GM12878 (cell line): Measurements from ENCODE around the gene ZYG11A. TPM values are rescaled to one million over a fixed set of nuclear protein-coding genes. Genes with fewer than 3 reads are reported as not detected.

Source experiments
- CBX5 ChIP-seq: sonication (generic); IDR thresholded peaks from 2 replicates; pipeline ENCODE4 v1.6.1; 2016; ENCODE audit warnings: low read depth, moderate library complexity, mild to moderate bottlenecking, inconsistent platforms
- CHD4 ChIP-seq: fragments of 200-600 bp; sonication (generic); IDR thresholded peaks from 2 replicates; pipeline ENCODE4 v1.6.1; 2016; ENCODE audit warnings: mild to moderate bottlenecking
- DPF2 ChIP-seq: fragments of 450-650 bp; IDR thresholded peaks from 2 replicates; pipeline ENCODE4 v1.6.1; 2017; ENCODE audit warnings: mild to moderate bottlenecking
- EGR1 ChIP-seq, 2 experiments: IDR thresholded peaks; 1 replicate in 1 of 2; 2 replicates in 1 of 2; pipeline ENCODE4 v1.6.1; 2011 to 2012; ENCODE audit warnings: low read depth in 2 of 2, low read length in 2 of 2, borderline replicate concordance in 1 of 2, mild to moderate bottlenecking in 1 of 2, moderate library complexity in 1 of 2
- FOS ChIP-seq: IDR thresholded peaks from 3 replicates; pipeline ENCODE4 v1.6.1; 2011; ENCODE audit warnings: borderline replicate concordance; ENCODE audit not compliant: insufficient read length; ENCODE audit errors: extremely low read depth
- GATAD2B ChIP-seq: fragments of 450-650 bp; conservative IDR thresholded peaks from 2 replicates; pipeline ENCODE4 v1.6.1; 2017; ENCODE audit warnings: low read depth, mild to moderate bottlenecking, moderate library complexity
- IKZF1 ChIP-seq: fragments of 450-650 bp; conservative IDR thresholded peaks from 2 replicates; pipeline ENCODE4 v1.6.1; 2017; ENCODE audit warnings: antibody characterized with exemption, mild to moderate bottlenecking
- IRF4 ChIP-seq: IDR thresholded peaks from 2 replicates; pipeline ENCODE4 v1.6.1; 2011; ENCODE audit warnings: low read depth, low read length
- JUND ChIP-seq: IDR thresholded peaks from 2 replicates; pipeline ENCODE4 v1.6.1; 2012; ENCODE audit warnings: low read depth, mild to moderate bottlenecking, low read length, improper control_type of control experiment, moderate library complexity
- MEF2B ChIP-seq: fragments of 450-650 bp; IDR thresholded peaks from 2 replicates; pipeline ENCODE4 v1.6.1; 2018; ENCODE audit warnings: mild to moderate bottlenecking, moderate library complexity; ENCODE audit not compliant: partially characterized antibody, poor library complexity, severe bottlenecking
- MXI1 ChIP-seq: fragments of 150-350 bp; IDR thresholded peaks from 2 replicates; pipeline ENCODE4 v1.6.1; 2011; ENCODE audit warnings: low read depth, mild to moderate bottlenecking, inconsistent platforms, low read length, improper control_type of control experiment
- NR2F1 ChIP-seq: fragments of 450-650 bp; conservative IDR thresholded peaks from 2 replicates; pipeline ENCODE4 v1.6.1; 2017; ENCODE audit warnings: mild to moderate bottlenecking
- POLR2A ChIP-seq: IDR thresholded peaks from 2 replicates; pipeline ENCODE4 v1.6.1; 2011; ENCODE audit warnings: low read depth, mild to moderate bottlenecking, low read length
- POLR2AphosphoS5 ChIP-seq: IDR thresholded peaks from 2 replicates; pipeline ENCODE4 v1.6.1; 2011; ENCODE audit warnings: mild to moderate bottlenecking, low read length, inconsistent platforms
- RB1 ChIP-seq: fragments of 450-650 bp; formaldehyde crosslinking; IDR thresholded peaks from 2 replicates; pipeline ENCODE4 v1.6.1; 2017; ENCODE audit warnings: mild to moderate bottlenecking, borderline replicate concordance
- RELA ChIP-seq: fragments of 450-650 bp; IDR thresholded peaks from 2 replicates; pipeline ENCODE4 v1.8.0; 2014; ENCODE audit warnings: borderline replicate concordance; ENCODE audit not compliant: partially characterized antibody
- RFX5 ChIP-seq: IDR thresholded peaks from 2 replicates; pipeline ENCODE4 v1.6.1; 2011; ENCODE audit warnings: low read depth, low read length, improper control_type of control experiment
- SMARCA5 ChIP-seq: fragments of 450-650 bp; IDR thresholded peaks from 2 replicates; pipeline ENCODE4 v1.6.1; 2017; ENCODE audit warnings: mild to moderate bottlenecking
- TCF3 ChIP-seq: IDR thresholded peaks from 2 replicates; pipeline ENCODE4 v1.6.1; 2012; ENCODE audit warnings: low read depth, mild to moderate bottlenecking, low read length, borderline replicate concordance; ENCODE audit not compliant: insufficient read depth
- ZNF207 ChIP-seq: fragments of 450-650 bp; IDR thresholded peaks from 2 replicates; pipeline ENCODE4 v1.6.1; 2014; ENCODE audit warnings: antibody characterized with exemption, mild to moderate bottlenecking, borderline replicate concordance
- ZNF384 ChIP-seq: IDR thresholded peaks from 2 replicates; pipeline ENCODE4 v1.6.1; 2012; ENCODE audit warnings: low read depth, mild to moderate bottlenecking, low read length, improper control_type of control experiment, borderline replicate concordance
- polyA plus RNA-seq, 11 experiments: library from polyadenylated mRNA; depleted of rRNA in 4 of 11; unstranded in 6 of 11; stranded (reverse) in 5 of 11; fragments of >200 nt; fragmentation: Nextera tagmentation in 4 of 11; fragmentation: Illumina TruSeq in 1 of 11; extraction: Ambion mirVana in 4 of 11; extraction: Trizol in 1 of 11; gene quantifications; 1 replicate in 1 of 11; 2 replicates in 10 of 11; pipeline versions ENCODE4 v1.2.1 to v1.2.3, GENCODE V29; 2011 to 2016; ENCODE audit warnings: inconsistent platforms in 2 of 11, missing spikeins in 2 of 11, low read depth in 1 of 11
- total RNA-seq, 4 experiments: library from RNA; depleted of rRNA in 3 of 4; stranded (reverse); fragments of >200 nt in 3 of 4; fragmentation: Illumina TruSeq in 1 of 4; extraction: Trizol in 1 of 4; gene quantifications; 2 replicates each; pipeline versions ENCODE4 v1.2.1 to v1.2.3, GENCODE V29; 2013 to 2021
- TF ChIP-seq, protein P1 (sequence below): fragments of 450-650 bp; IDR thresholded peaks from 2 replicates; pipeline ENCODE4 v1.6.1; 2017; ENCODE audit warnings: mild to moderate bottlenecking, moderate library complexity
- TF ChIP-seq, protein P2 (sequence below), 3 experiments: IDR thresholded peaks in 2 of 3; conservative IDR thresholded peaks in 1 of 3; 2 replicates each; pipeline ENCODE4 v1.5.1; 2011; ENCODE audit warnings: low read depth in 3 of 3, low read length in 3 of 3, mild to moderate bottlenecking in 3 of 3, control low read depth in 2 of 3, moderate library complexity in 2 of 3, inconsistent platforms in 1 of 3, mixed read lengths in 1 of 3; ENCODE audit not compliant: control insufficient read depth in 2 of 3, insufficient read depth in 1 of 3; ENCODE audit errors: extremely low read depth in 1 of 3
- TF ChIP-seq, protein P3 (sequence below): IDR thresholded peaks from 2 replicates; pipeline ENCODE4 v1.6.1; 2011; ENCODE audit warnings: borderline replicate concordance, low read depth, mild to moderate bottlenecking, moderate library complexity, mixed read lengths, low read length; ENCODE audit not compliant: insufficient read depth; ENCODE audit errors: extremely low read length

ZYG11A gene
- total and polyA plus RNA-seq, 10 of the 15 experiments (the other 5 are each of a cell fraction or from before 2014, with no cell fraction given) = 0.22 to 6.4 (median 0.68) TPM

DNA sequence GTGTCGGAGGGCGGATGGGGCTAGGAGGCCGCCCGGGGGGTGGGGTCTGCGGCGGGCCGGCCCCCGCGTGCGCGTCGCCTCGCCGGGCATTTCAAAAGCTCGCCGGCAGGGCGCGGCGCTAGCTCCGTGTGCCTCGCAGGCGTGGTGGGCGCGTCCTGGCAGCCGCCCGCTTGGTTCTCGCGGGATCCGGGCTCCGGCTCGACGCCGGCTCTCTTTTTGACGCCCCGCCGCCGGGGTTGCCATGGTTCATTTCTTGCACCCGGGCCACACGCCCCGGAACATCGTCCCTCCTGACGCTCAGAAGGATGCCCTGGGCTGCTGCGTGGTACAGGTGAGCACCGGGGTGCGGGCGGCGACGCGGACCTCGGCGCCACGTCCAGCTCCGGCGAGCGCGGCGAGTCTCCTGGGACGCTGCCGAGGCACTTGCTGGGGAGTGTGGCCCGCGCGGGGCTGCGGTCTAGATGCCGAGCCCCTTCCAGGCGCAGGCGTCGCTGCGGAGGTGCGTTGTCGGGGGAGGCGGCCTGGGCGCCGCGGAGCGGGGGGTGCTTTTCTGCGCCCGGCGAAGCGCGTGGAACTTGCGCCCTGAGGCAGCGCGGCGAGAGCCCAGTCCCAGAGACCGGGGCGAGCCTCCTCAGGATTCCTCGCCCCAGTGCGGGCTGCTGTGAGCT is at the start of gene ZYG11A (continued):
- peak; percentile 62 for TF ChIP-seq MEF2B
- TF ChIP-seq CHD4 = no peak
- peak; percentile 38; the same call in 1 of the 2 replicates for TF ChIP-seq RB1
- TF ChIP-seq TCF3 = 0 out of 2 replicates have a peak, but pooled peaks have one; percentile 12
- peak; percentile 66 for TF ChIP-seq POLR2AphosphoS5
- TF ChIP-seq, protein P1, sequence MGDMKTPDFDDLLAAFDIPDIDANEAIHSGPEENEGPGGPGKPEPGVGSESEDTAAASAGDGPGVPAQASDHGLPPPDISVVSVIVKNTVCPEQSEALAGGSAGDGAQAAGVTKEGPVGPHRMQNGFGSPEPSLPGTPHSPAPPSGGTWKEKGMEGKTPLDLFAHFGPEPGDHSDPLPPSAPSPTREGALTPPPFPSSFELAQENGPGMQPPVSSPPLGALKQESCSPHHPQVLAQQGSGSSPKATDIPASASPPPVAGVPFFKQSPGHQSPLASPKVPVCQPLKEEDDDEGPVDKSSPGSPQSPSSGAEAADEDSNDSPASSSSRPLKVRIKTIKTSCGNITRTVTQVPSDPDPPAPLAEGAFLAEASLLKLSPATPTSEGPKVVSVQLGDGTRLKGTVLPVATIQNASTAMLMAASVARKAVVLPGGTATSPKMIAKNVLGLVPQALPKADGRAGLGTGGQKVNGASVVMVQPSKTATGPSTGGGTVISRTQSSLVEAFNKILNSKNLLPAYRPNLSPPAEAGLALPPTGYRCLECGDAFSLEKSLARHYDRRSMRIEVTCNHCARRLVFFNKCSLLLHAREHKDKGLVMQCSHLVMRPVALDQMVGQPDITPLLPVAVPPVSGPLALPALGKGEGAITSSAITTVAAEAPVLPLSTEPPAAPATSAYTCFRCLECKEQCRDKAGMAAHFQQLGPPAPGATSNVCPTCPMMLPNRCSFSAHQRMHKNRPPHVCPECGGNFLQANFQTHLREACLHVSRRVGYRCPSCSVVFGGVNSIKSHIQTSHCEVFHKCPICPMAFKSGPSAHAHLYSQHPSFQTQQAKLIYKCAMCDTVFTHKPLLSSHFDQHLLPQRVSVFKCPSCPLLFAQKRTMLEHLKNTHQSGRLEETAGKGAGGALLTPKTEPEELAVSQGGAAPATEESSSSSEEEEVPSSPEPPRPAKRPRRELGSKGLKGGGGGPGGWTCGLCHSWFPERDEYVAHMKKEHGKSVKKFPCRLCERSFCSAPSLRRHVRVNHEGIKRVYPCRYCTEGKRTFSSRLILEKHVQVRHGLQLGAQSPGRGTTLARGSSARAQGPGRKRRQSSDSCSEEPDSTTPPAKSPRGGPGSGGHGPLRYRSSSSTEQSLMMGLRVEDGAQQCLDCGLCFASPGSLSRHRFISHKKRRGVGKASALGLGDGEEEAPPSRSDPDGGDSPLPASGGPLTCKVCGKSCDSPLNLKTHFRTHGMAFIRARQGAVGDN = peak; percentile 91
- TF ChIP-seq RFX5 = no peak
- TF ChIP-seq FOS = no peak
- TF ChIP-seq GATAD2B = peak; percentile 92; the same call in 1 of the 2 replicates
- TF ChIP-seq NR2F1 = peak; percentile 54; the same call in 1 of the 2 replicates
- TF ChIP-seq DPF2 = peak; percentile 75; the same call in 1 of the 2 replicates
- 0 out of 2 replicates have a peak, but pooled peaks have one; percentile 12 for TF ChIP-seq ZNF384
- TF ChIP-seq MXI1 = peak; percentile 98
- TF ChIP-seq, protein P2, sequence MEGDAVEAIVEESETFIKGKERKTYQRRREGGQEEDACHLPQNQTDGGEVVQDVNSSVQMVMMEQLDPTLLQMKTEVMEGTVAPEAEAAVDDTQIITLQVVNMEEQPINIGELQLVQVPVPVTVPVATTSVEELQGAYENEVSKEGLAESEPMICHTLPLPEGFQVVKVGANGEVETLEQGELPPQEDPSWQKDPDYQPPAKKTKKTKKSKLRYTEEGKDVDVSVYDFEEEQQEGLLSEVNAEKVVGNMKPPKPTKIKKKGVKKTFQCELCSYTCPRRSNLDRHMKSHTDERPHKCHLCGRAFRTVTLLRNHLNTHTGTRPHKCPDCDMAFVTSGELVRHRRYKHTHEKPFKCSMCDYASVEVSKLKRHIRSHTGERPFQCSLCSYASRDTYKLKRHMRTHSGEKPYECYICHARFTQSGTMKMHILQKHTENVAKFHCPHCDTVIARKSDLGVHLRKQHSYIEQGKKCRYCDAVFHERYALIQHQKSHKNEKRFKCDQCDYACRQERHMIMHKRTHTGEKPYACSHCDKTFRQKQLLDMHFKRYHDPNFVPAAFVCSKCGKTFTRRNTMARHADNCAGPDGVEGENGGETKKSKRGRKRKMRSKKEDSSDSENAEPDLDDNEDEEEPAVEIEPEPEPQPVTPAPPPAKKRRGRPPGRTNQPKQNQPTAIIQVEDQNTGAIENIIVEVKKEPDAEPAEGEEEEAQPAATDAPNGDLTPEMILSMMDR (IDR thresholded peaks at IDR 0.05 in 2 of 3, conservative IDR thresholded peaks at IDR 0.05 in 1 of 3; ENCODE audit: control insufficient read depth in 2 of 3, extremely low read depth in 1 of 3, insufficient read depth in 1 of 3, low read depth in 3 of 3, low read length in 3 of 3) = peak; percentile 17 to 55 (median 29); a peak in 3 of 6 replicates
- 0 out of 2 replicates have a peak, but pooled peaks have one; percentile 44 for TF ChIP-seq SMARCA5
- peak in 1 of 2 experiments; percentile 24; a peak in 1 of 3 replicates for TF ChIP-seq EGR1 (IDR thresholded peaks at IDR 0.05; ENCODE audit: borderline replicate concordance in 1 of 2, low read depth in 2 of 2, low read length in 2 of 2)
- no peak for TF ChIP-seq IRF4
- TF ChIP-seq, protein P3, sequence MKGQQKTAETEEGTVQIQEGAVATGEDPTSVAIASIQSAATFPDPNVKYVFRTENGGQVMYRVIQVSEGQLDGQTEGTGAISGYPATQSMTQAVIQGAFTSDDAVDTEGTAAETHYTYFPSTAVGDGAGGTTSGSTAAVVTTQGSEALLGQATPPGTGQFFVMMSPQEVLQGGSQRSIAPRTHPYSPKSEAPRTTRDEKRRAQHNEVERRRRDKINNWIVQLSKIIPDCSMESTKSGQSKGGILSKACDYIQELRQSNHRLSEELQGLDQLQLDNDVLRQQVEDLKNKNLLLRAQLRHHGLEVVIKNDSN = no peak
- peak; percentile 55; the same call in 1 of the 2 replicates for TF ChIP-seq POLR2A
- 0 out of 2 replicates have a peak, but pooled peaks have one; percentile 25 for TF ChIP-seq CBX5
- peak; percentile 97 for TF ChIP-seq IKZF1
- TF ChIP-seq RELA = no peak
- TF ChIP-seq ZNF207 = peak; percentile 83; the same call in 1 of the 2 replicates
- 0 out of 2 replicates have a peak, but pooled peaks have one; percentile 34 for TF ChIP-seq JUND
